ENCODE data around the gene NUMA1.

The NUMA1 gene

GRCh38 chr11:72075756-72076155 lies 4.6 kb downstream of the NUMA1 start:
- Histone ChIP-seq H3K9ac (peak overlapping the region in 3 of 11 experiments; percentile 20 to 73 (median 70); a peak in 4 of 22 replicates), H3K4me3 (peak overlapping the region in 1 of 10 experiments; percentile 45; a peak in 3 of 20 replicates), H3K36me3 (peaks cover 0 to 45% (median 22%) of the 10 kb centered on the region in 11 experiments; a peak in 16 of 22 replicates), H3K4me2 (peak overlapping the region in 7 of 11 experiments; percentile 3 to 91 (median 62); a peak in 10 of 22 replicates), H3K27ac (peak overlapping the region in 8 of 11 experiments; percentile 27 to 76 (median 66); a peak in 9 of 22 replicates), H3K9me3 (replicated peaks in 1 of 11) (no peaks in the 10 kb centered on the region), H3K27me3 (no peaks in the 10 kb centered on the region), H4K20me1 (peaks cover 0 to 66% (median 9%) of the 10 kb centered on the region in 11 experiments; a peak in 10 of 22 replicates), H3K4me1 (peaks cover 57 to 89% (median 66%) of the 10 kb centered on the region in 10 experiments)
- no peak for TF ChIP-seq Cebpa-rat (IDR thresholded peaks at IDR 0.05)

- no peak for TF ChIP-seq Cebpa-rat (IDR thresholded peaks at IDR 0.05)
- H3K9ac ChIP-seq: peak overlapping the region in 5 of 11 experiments; percentile 19 to 73 (median 53); a peak in 6 of 22 replicates
- H3K4me3 ChIP-seq: peak overlapping the region in 2 of 10 experiments; percentile 31 to 45; a peak in 3 of 20 replicates
- peak overlapping the region in 8 of 11 experiments; percentile 27 to 76 (median 66); a peak in 14 of 22 replicates for H3K27ac ChIP-seq
- peak overlapping the region in 10 of 11 experiments; percentile 3 to 91 (median 36); a peak in 16 of 22 replicates for H3K4me2 ChIP-seq
- peaks cover 0 to 72% (median 12%) of the 10 kb centered on the region in 11 experiments; a peak in 10 of 22 replicates for H4K20me1 ChIP-seq
- H3K9me3 ChIP-seq (replicated peaks in 1 of 11): no peaks in the 10 kb centered on the region
- no peaks in the 10 kb centered on the region for H3K27me3 ChIP-seq
- peaks cover 63 to 95% (median 72%) of the 10 kb centered on the region in 10 experiments for H3K4me1 ChIP-seq
- H3K36me3 ChIP-seq: peaks cover 0 to 45% (median 22%) of the 10 kb centered on the region in 11 experiments; a peak in 16 of 22 replicates
These were observed 5.2 kb downstream of the NUMA1 start for GRCh38 chr11:72075109-72075508.

GRCh38 chr11:72072348-72072747 lies 8.0 kb downstream of the NUMA1 start:
- no peaks in the 10 kb centered on the region for H3K27me3 ChIP-seq
- H3K36me3 ChIP-seq: peaks cover 7 to 50% (median 34%) of the 10 kb centered on the region in 11 experiments; a peak in 19 of 22 replicates
- peaks cover 65 to 98% (median 76%) of the 10 kb centered on the region in 10 experiments for H3K4me1 ChIP-seq
- peak overlapping the region; percentile 3 to 54 (median 39); a peak in 14 of 22 replicates for H3K9ac ChIP-seq
- peak overlapping the region in 10 of 11 experiments; percentile 37 to 79 (median 60); a peak in 18 of 22 replicates for H3K27ac ChIP-seq
- H3K9me3 ChIP-seq (replicated peaks in 1 of 11): no peaks in the 10 kb centered on the region
- H4K20me1 ChIP-seq: peaks cover 0 to 71% (median 0%) of the 10 kb centered on the region in 11 experiments; a peak in 7 of 22 replicates
- peak in 3 of 11 experiments; percentile 17 to 61 (median 22); a peak in 1 of 22 replicates for TF ChIP-seq Cebpa-rat (IDR thresholded peaks at IDR 0.05)
- H3K4me3 ChIP-seq: peak overlapping the region in 1 of 10 experiments; percentile 8; a peak in 1 of 20 replicates
- peak overlapping the region; percentile 68 to 91 (median 77) for H3K4me2 ChIP-seq

GRCh38 chr11:72070491-72070890 lies 9.9 kb downstream of the NUMA1 start:
- H3K4me1 ChIP-seq: peaks cover 68 to 99% (median 82%) of the 10 kb centered on the region in 10 experiments

GRCh38 chr11:72069787-72070251 lies 10.5 kb downstream of the NUMA1 start:
- TF ChIP-seq Cebpa-rat (IDR thresholded peaks at IDR 0.05): peak in 1 of 11 experiments; percentile 40; a peak in 2 of 22 replicates
- Histone ChIP-seq H3K4me2 (peak overlapping the region; percentile 71 to 91 (median 82)), H3K4me3 (peak overlapping the region; percentile 13 to 62 (median 44); a peak in 16 of 20 replicates), H3K27ac (peak overlapping the region; percentile 57 to 89 (median 79)), H3K36me3 (peaks cover 7 to 51% (median 36%) of the 10 kb centered on the region in 11 experiments; a peak in 18 of 22 replicates), H3K9me3 (replicated peaks in 1 of 11) (no peaks in the 10 kb centered on the region), H3K27me3 (no peaks in the 10 kb centered on the region), H4K20me1 (peaks cover 0 to 66% (median 9%) of the 10 kb centered on the region in 11 experiments; a peak in 8 of 22 replicates), H3K4me1 (peaks cover 63 to 94% (median 75%) of the 10 kb centered on the region in 10 experiments), H3K9ac (peak overlapping the region; percentile 39 to 78 (median 69))

More at GRCh38 chr11:72070491-72070890, 9.9 kb downstream of the NUMA1 start:
- H4K20me1 ChIP-seq: peaks cover 0 to 70% (median 9%) of the 10 kb centered on the region in 11 experiments; a peak in 8 of 22 replicates
- no peaks in the 10 kb centered on the region for H3K27me3 ChIP-seq
- no peak for TF ChIP-seq Cebpa-rat (IDR thresholded peaks at IDR 0.05)
- H3K4me3 ChIP-seq: peak overlapping the region in 8 of 10 experiments; percentile 8 to 60 (median 44); a peak in 13 of 20 replicates
- H3K27ac ChIP-seq: peak overlapping the region; percentile 57 to 89 (median 79)
- peaks cover 7 to 57% (median 37%) of the 10 kb centered on the region in 11 experiments; a peak in 18 of 22 replicates for H3K36me3 ChIP-seq
- peak overlapping the region; percentile 39 to 78 (median 69); a peak in 21 of 22 replicates for H3K9ac ChIP-seq
- peak overlapping the region; percentile 71 to 91 (median 82) for H3K4me2 ChIP-seq
- no peaks in the 10 kb centered on the region for H3K9me3 ChIP-seq (replicated peaks in 1 of 11)

GRCh38 chr11:72069200-72069599 lies 11.1 kb downstream of the NUMA1 start:
- no peaks in the 10 kb centered on the region for H3K27me3 ChIP-seq
- H3K9ac ChIP-seq: peak overlapping the region; percentile 39 to 78 (median 69); a peak in 21 of 22 replicates
- H3K36me3 ChIP-seq: peaks cover 13 to 52% (median 38%) of the 10 kb centered on the region in 11 experiments; a peak in 21 of 22 replicates

GRCh38 chr11:72067676-72068075 lies 12.7 kb downstream of the NUMA1 start:
- peak overlapping the region in 4 of 11 experiments; percentile 20 to 89 (median 84); a peak in 3 of 22 replicates for H3K27ac ChIP-seq
- H3K9me3 ChIP-seq (replicated peaks in 1 of 11): no peaks in the 10 kb centered on the region
- no peaks in the 10 kb centered on the region for H3K27me3 ChIP-seq
- peaks cover 54 to 73% (median 62%) of the 10 kb centered on the region in 10 experiments for H3K4me1 ChIP-seq
- H3K36me3 ChIP-seq: peaks cover 24 to 56% (median 51%) of the 10 kb centered on the region in 11 experiments; a peak in 21 of 22 replicates
- TF ChIP-seq Cebpa-rat (IDR thresholded peaks at IDR 0.05): no peak
- H3K4me3 ChIP-seq: peak overlapping the region in 2 of 10 experiments; percentile 50 to 60; a peak in 2 of 20 replicates
- peak overlapping the region in 2 of 11 experiments; percentile 61 to 76; a peak in 3 of 22 replicates for H3K9ac ChIP-seq
- peaks cover 0 to 51% (median 12%) of the 10 kb centered on the region in 11 experiments; a peak in 10 of 22 replicates for H4K20me1 ChIP-seq
- peak overlapping the region in 10 of 11 experiments; percentile 74 to 91 (median 83); a peak in 17 of 22 replicates for H3K4me2 ChIP-seq

More at GRCh38 chr11:72069200-72069599, 11.1 kb downstream of the NUMA1 start:
- Histone ChIP-seq H3K9me3 (replicated peaks in 1 of 11) (no peaks in the 10 kb centered on the region), H3K27ac (peak overlapping the region; percentile 57 to 89 (median 79)), H3K4me2 (peak overlapping the region; percentile 71 to 91 (median 82)), H3K4me1 (peaks cover 63 to 88% (median 72%) of the 10 kb centered on the region in 10 experiments), H3K4me3 (peak overlapping the region in 9 of 10 experiments; percentile 13 to 62 (median 48); a peak in 16 of 20 replicates), H4K20me1 (peaks cover 0 to 60% (median 11%) of the 10 kb centered on the region in 11 experiments; a peak in 10 of 22 replicates)
- no peak for TF ChIP-seq Cebpa-rat (IDR thresholded peaks at IDR 0.05)

GRCh38 chr11:72067266-72067665 lies 13.1 kb downstream of the NUMA1 start:
- Histone ChIP-seq H3K27ac (peak overlapping the region in 3 of 11 experiments; percentile 1 to 8 (median 4); a peak in 2 of 22 replicates), H3K4me2 (peak overlapping the region in 7 of 11 experiments; percentile 20 to 91 (median 82); a peak in 10 of 22 replicates), H3K4me3 (peak overlapping the region in 1 of 10 experiments; percentile 18; a peak in 1 of 20 replicates), H4K20me1 (peaks cover 0 to 47% (median 13%) of the 10 kb centered on the region in 11 experiments; a peak in 11 of 22 replicates), H3K27me3 (no peaks in the 10 kb centered on the region), H3K36me3 (peaks cover 29 to 60% (median 55%) of the 10 kb centered on the region in 11 experiments; a peak in 21 of 22 replicates), H3K9me3 (replicated peaks in 1 of 11) (no peaks in the 10 kb centered on the region), H3K9ac (peak overlapping the region in 2 of 11 experiments; percentile 61 to 76; a peak in 4 of 22 replicates), H3K4me1 (peaks cover 52 to 73% (median 60%) of the 10 kb centered on the region in 10 experiments)
- TF ChIP-seq Cebpa-rat (IDR thresholded peaks at IDR 0.05): no peak

Measured in BLaER1 treated with 17β-estradiol and CSF1 and Interleukin-3, amounts not matched to agents 10 nM and 100 nM (cell line).